Small intestine (tissue), 7 donors: ENCODE results near the gene COPS9. TPM values are rescaled to one million over a fixed set of nuclear protein-coding genes. Genes with fewer than 3 reads are reported as not detected.
A peak's percentile ranks its signal among the peaks of the same experiment; 100 is the strongest.

Source experiments
- DNase-seq, 2 donors: peaks; one replicate each; pipeline versions ENCODE4 v3.0.0 to v3.0.0-alpha.2; 2013
- FAIRE-seq: peaks from 2 replicates; lab custom pipeline; 2012; peaks lifted over from hg19 to GRCh38; lab: Jason Lieb, UNC
- H3K27ac ChIP-seq, 3 donors: one replicate each; pipeline ENCODE4 v1.5.1; 2013; ENCODE audit warnings: low read length in 2 of 3, mild to moderate bottlenecking in 2 of 3, control low read depth in 1 of 3, inconsistent platforms in 1 of 3, low read depth in 1 of 3, moderate library complexity in 1 of 3
- H3K27me3 ChIP-seq, 3 donors: one replicate each; pipeline ENCODE4 v1.6.1; 2013; ENCODE audit warnings: low read length in 3 of 3, inconsistent platforms in 1 of 3; ENCODE audit not compliant: control insufficient read depth in 3 of 3, insufficient read depth in 3 of 3
- H3K36me3 ChIP-seq, 3 donors: one replicate each; pipeline ENCODE4 v1.6.1; 2013; ENCODE audit warnings: low read length in 3 of 3, inconsistent platforms in 1 of 3, low read depth in 1 of 3, mild to moderate bottlenecking in 1 of 3, moderate library complexity in 1 of 3; ENCODE audit not compliant: control insufficient read depth in 3 of 3, insufficient read depth in 2 of 3
- H3K4me1 ChIP-seq, 3 donors: one replicate each; pipeline ENCODE4 v1.6.1; 2013; ENCODE audit warnings: low read length in 2 of 3, inconsistent platforms in 1 of 3, low read depth in 1 of 3, mild to moderate bottlenecking in 1 of 3, moderate library complexity in 1 of 3; ENCODE audit not compliant: control insufficient read depth in 3 of 3, insufficient read depth in 2 of 3
- H3K4me3 ChIP-seq, 3 donors: one replicate each; pipeline ENCODE4 v1.5.1; 2013; ENCODE audit warnings: low read length in 3 of 3, control low read depth in 1 of 3, inconsistent platforms in 1 of 3, low read depth in 1 of 3, mild to moderate bottlenecking in 1 of 3, moderate library complexity in 1 of 3
- H3K9me3 ChIP-seq, 2 donors: one replicate each; pipeline ENCODE4 v1.6.1; 2013; ENCODE audit warnings: low read depth in 1 of 2, low read length in 1 of 2; ENCODE audit not compliant: control insufficient read depth in 2 of 2, insufficient read depth in 1 of 2
- WGBS, 3 donors: extraction: QIAGEN DNeasy Blood & Tissue Kit; methylation state at CpG; one replicate each; pipeline ENCODE4 v1.1.7; 2013; 5-methylcytosine and 5-hydroxymethylcytosine counted together
- polyA plus RNA-seq, 4 donors: library from polyadenylated mRNA; stranded (reverse) in 3 of 4; unstranded in 1 of 4; fragments of 200-250 nt in 3 of 4; fragments of 120-200 nt in 1 of 4; gene quantifications; one replicate each; pipeline versions ENCODE4 v1.2.1 to v1.2.3, GENCODE V29; 2013
- donor health status: healthy with polysubstance abuse.
- donor health status: control.
- donor health status: control.
- donor health status: Bipolar disorder and iron deficiency.
- donor health status: healthy.

The COPS9 gene
- polyA plus RNA-seq, 4 donors = 92.6 to 394 (median 320) TPM

DNA sequence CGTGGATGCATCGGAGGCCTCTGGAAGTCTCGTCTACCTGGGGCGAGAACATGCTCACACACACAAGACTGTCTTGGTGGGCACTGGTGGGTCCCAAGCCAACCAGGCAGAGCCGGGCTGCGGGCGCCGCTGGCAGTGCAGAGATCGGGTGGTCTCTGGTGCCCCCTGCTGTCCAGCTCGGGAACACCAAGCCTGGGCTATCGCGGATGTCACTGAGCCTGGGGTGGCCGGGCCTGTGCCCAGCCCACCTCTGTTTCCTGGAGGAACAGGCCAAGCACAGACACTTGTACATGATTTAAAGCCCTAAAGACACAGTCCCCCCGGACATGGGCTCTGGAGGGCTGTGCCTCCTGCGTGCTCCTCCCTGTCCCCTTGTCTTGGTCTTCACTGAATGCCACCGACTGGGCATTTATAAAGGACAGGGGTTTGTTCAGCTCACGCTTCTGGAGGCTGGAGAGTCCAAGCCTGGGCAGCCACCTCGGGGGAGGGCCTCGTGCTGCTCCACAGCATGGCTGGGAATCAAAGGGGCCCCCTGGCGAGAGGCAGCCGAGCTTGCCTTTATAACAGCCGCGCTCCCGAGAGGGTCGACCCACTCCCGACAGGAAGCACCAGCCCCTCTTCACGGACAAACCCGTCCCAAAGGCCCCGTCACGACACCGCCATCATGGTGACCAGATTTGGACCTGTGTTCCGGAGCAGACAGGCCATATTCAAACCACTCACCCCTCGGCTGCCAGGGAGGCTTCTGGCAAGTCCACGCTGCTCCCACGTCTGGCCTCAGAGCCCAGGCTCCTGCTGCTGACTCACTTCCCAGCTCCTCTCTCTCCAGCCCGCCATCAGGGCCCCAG lies 7.9 kb upstream of the COPS9 start:
- H3K27ac ChIP-seq = no peak overlapping the region
- H3K9me3 ChIP-seq = no peaks in the 10 kb centered on the region
- no peak overlapping the region for H3K4me3 ChIP-seq
- FAIRE-seq (no peak), DNase-seq (peak; percentile 46 to 67)
- WGBS, 3 donors = 35 to 43% (median 41%) methylated on average over 35 to 36 of the region's 36 CpGs
- no peaks in the 10 kb centered on the region for H3K36me3 ChIP-seq
- peaks cover 0 to 2% (median 0%) of the 10 kb centered on the region in 3 donors for H3K4me1 ChIP-seq
- H3K27me3 ChIP-seq = peaks cover 0 to 8% (median 3%) of the 10 kb centered on the region in 3 donors

DNA sequence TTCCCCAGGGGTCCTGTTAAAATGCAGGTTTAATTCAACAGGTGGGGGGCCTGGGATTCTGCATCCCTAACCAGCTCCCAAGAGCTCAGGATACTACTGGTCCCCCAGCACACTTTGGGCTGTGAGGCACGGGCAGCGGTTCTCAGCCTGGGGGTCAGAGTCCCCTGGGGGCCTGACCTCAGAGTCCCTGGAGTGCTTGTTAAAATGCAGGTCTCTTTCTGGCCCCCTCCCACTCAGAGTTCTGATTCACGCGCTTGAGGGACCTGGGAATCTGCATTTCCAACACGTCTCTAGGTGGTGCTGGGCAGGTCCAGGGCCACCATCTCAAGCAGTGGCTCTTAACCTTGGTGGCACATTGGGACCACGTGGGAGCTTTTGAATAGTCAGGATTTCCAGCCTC lies 7.2 kb upstream of the COPS9 start:
- 48 to 67% (median 61%) methylated on average over 6 of the region's 6 CpGs for WGBS, 3 donors
- no peaks in the 10 kb centered on the region for H3K9me3 ChIP-seq
- H3K36me3 ChIP-seq = no peaks in the 10 kb centered on the region
- no peak overlapping the region for H3K27ac ChIP-seq
- DNase-seq (no peak), FAIRE-seq (no peak)
- peaks cover 0 to 2% (median 0%) of the 10 kb centered on the region in 3 donors for H3K4me1 ChIP-seq
- peaks cover 0 to 8% (median 3%) of the 10 kb centered on the region in 3 donors for H3K27me3 ChIP-seq
- no peak overlapping the region for H3K4me3 ChIP-seq

DNA sequence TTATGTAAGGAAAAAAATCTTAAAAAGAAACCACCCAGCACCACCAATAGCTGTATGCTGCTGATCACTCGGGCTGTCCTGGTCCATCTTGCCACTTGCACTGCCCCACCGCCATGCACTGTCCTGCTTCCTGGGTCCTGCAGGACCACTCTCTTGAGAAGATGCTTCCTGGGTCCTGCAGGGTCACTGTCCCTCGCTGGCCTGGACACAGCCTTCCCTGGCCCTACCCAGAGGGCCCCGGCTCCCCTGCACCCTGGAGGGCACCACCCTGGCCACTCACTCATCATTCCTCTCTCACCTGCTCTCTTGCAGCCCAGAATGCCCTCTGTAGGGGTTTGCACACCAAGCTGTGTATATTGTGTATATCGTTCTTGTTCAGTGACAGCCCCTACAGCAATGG lies 6.8 kb upstream of the COPS9 start:
- Histone ChIP-seq H3K9me3 (no peaks in the 10 kb centered on the region), H3K4me1 (peaks cover 0 to 2% (median 0%) of the 10 kb centered on the region in 3 donors), H3K27ac (no peak overlapping the region), H3K36me3 (no peaks in the 10 kb centered on the region), H3K4me3 (no peak overlapping the region), H3K27me3 (peaks cover 0 to 8% (median 3%) of the 10 kb centered on the region in 3 donors)
- WGBS, 3 donors = 76 to 90% (median 77%) methylated on average over 5 of the region's 5 CpGs
- FAIRE-seq (no peak), DNase-seq (no peak)

DNA sequence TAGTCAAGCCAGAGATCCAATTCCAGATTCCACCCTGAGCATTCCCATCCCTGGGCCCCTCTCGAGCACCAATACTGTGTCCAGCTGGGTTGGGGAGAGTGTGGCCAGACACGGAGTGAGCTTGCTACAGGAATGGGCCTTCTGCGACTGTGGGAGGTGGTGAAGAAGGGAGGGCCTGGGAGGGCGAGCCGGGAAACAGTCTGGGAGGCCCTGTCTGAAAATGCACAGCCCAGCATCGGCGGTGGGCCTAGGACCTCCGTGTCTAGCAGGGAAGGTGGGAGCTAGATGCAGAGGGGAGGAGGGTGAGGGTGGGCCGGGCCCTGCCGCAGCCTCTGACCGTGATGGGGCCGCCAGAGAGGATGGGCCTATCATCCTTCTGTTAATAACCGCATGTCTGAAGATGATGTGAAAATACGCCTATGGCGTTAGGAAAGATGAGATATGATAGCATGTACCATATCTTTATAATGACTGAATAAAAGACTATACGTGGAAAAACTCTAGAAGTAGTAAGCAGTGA lies 6.2 kb upstream of the COPS9 start:
- Histone ChIP-seq H3K9me3 (no peaks in the 10 kb centered on the region), H3K27ac (no peak overlapping the region), H3K4me1 (peaks cover 0 to 2% (median 0%) of the 10 kb centered on the region in 3 donors), H3K4me3 (no peak overlapping the region), H3K36me3 (no peaks in the 10 kb centered on the region), H3K27me3 (peaks cover 0 to 8% (median 3%) of the 10 kb centered on the region in 3 donors)
- FAIRE-seq (no peak), DNase-seq (no peak)
- 78 to 81% (median 79%) methylated on average over 16 of the region's 16 CpGs for WGBS, 3 donors

DNA sequence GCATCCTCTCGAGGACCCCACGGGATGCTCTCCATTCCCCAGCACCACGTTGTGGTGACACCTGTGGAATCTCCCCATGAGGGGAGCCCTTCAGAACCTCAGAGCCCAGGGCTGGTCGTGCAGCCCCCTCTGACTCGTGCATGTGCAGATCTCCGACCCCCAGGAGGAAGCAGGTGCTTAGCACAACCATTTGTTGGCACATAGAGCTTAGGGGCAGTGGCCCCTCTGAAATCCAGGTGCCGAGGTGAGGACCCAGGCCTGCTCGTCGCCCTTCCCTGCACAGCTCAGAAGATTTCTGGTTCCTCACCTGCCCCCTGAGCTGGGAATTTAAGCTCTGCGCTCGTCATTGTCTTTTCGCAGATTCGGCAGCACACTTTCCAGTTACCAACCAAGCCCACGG lies 5.6 kb upstream of the COPS9 start:
- 68 to 78% (median 72%) methylated on average over 14 of the region's 14 CpGs for WGBS, 3 donors
- Histone ChIP-seq H3K4me3 (no peak overlapping the region), H3K27me3 (peaks cover 0 to 12% (median 3%) of the 10 kb centered on the region in 3 donors), H3K27ac (no peak overlapping the region), H3K9me3 (no peaks in the 10 kb centered on the region), H3K4me1 (peaks cover 0 to 2% (median 0%) of the 10 kb centered on the region in 3 donors), H3K36me3 (no peaks in the 10 kb centered on the region)
- DNase-seq (no peak), FAIRE-seq (no peak)

DNA sequence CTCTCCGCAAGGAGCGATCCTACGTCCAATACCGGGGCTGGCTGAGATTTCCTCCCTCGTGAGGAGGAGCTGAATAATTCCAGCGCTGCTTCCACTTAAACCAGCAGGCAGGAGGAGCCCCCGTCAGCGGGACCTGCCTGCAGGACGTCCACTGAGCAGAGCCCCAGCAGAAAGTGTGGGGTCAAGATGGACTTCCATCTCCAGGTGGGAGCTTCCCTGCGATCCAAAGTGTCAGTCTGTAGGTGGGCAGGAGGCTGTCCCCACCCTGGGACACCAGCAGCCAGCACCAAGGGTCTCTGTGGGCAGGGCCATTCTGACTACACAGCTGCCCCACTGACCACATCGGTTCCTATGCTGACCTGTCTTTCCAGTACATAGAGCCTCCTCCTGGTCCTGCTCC lies 4.8 kb upstream of the COPS9 start:
- Histone ChIP-seq H3K4me1 (peaks cover 0 to 2% (median 0%) of the 10 kb centered on the region in 3 donors), H3K27ac (no peak overlapping the region), H3K4me3 (no peak overlapping the region), H3K9me3 (no peaks in the 10 kb centered on the region), H3K36me3 (no peaks in the 10 kb centered on the region), H3K27me3 (peaks cover 0 to 12% (median 3%) of the 10 kb centered on the region in 3 donors)
- no peak for DNase-seq
- FAIRE-seq = no peak
- WGBS, 3 donors = 68 to 82% (median 72%) methylated on average over 11 of the region's 11 CpGs

DNA sequence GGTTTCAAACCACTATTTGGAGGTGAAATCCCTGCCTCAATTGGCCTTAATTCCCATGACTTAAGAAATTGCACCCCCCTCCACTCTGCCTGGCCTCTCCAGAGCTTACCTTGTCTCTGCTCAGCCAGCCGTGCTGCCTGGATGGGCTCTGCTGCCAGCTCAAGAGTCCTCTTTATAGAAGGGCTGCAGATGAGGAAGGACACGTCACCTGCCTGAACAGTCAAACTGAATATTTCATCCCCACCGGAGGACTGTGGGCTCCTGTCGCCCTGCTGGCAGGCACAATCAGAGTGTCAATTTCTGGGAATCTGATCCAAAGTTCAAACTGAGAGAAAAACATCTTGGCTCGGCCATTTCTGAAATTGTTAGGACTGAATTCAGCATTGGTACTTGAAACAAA lies 4.4 kb upstream of the COPS9 start, which contains the start of gene OTOS:
Gene OTOS, minus strand, starts transcription at position 148 of the 400 bp plus-strand sequence. CDS start 332 bp downstream, outside the sequence.
- Histone ChIP-seq H3K36me3 (no peaks in the 10 kb centered on the region), H3K27me3 (peaks cover 0 to 12% (median 3%) of the 10 kb centered on the region in 3 donors), H3K4me3 (no peak within 1 kb of the TSS), H3K27ac (no peak within 1 kb of the TSS), H3K9me3 (no peaks in the 10 kb centered on the region), H3K4me1 (peaks cover 0 to 3% (median 0%) of the 10 kb centered on the region in 3 donors)
- DNase-seq (no peak), FAIRE-seq (no peak)
- WGBS, 3 donors = 32 to 56% (median 43%) methylated on average over 5 of the region's 5 CpGs

DNA sequence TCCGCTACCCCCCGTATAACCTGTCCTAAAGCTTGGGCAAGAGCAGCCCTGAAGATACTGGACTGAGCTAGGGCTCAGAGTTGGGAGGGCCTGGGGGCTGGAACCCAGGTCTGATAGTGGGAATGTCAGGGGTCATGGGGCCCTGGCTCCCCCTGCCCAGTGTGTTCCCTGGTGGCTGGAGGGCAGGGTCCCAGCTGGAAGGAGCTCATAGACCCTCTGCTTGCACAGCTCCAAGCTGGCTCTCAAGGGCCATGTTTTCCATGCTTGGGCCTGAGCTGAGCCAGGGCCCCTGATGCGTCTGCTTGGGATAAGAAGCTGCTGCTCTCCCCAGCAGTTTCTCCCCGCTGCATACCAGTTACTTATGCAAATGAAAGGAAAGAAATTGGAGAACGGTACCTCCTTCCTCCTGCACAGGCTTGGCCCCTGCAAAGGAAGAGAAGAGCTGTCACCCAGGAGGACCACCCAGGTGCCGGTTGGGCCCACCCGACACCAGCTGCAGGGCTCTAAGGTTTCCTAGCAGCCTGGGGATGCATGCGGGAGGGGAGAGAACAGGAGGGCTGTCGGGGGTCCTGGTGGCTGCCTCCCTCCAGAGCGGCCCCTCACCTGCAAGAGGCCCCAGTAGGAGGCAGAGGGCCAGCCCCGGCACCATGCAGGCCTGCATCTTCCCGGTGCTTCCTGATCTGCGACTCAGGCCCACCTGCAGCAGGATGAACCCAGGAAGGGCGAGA lies 3.7 kb upstream of the COPS9 start:
- Histone ChIP-seq H3K4me1 (peaks cover 3 to 9% (median 4%) of the 10 kb centered on the region in 3 donors), H3K27me3 (peaks cover 0 to 12% (median 3%) of the 10 kb centered on the region in 3 donors), H3K27ac (no peak overlapping the region), H3K36me3 (no peaks in the 10 kb centered on the region), H3K4me3 (no peak overlapping the region), H3K9me3 (no peaks in the 10 kb centered on the region)
- WGBS, 3 donors = 62 to 69% (median 64%) methylated on average over 14 of the region's 14 CpGs
- no peak for DNase-seq
- FAIRE-seq = no peak
